Activated CD8-positive, alpha-beta memory T cell treated with anti-CD3 and anti-CD28 coated beads for 24 hours (primary cell): ENCODE measurements around the gene PLA2G2C.

Source experiments
- DNase-seq: peaks from one replicate; pipeline ENCODE4 v3.0.0-alpha.2; 2020

The PLA2G2C gene

GRCh38 chr1:20183035-20183434, 3.3 kb downstream of the PLA2G2C start:
- no peak for DNase-seq

GRCh38 chr1:20182415-20182814, 3.9 kb downstream of the PLA2G2C start:
- no peak for DNase-seq

- DNase-seq, result no peak
Observed at GRCh38 chr1:20180844-20181207, 5.5 kb downstream of the PLA2G2C start.

GRCh38 chr1:20180129-20180843, 6.0 kb downstream of the PLA2G2C start:
- no peak for DNase-seq

GRCh38 chr1:20179371-20180128, 6.8 kb downstream of the PLA2G2C start:
- no peak for DNase-seq

GRCh38 chr1:20178634-20179370, 7.5 kb downstream of the PLA2G2C start:
- DNase-seq, result no peak

GRCh38 chr1:20174937-20175666, 11.2 kb downstream of the PLA2G2C start:
- DNase-seq, result no peak

GRCh38 chr1:20172033-20172590, 14.2 kb downstream of the PLA2G2C start:
- DNase-seq, result no peak

GRCh38 chr1:20169932-20170331, 16.4 kb downstream of the PLA2G2C start:
- no peak for DNase-seq

- no peak for DNase-seq
Observed at GRCh38 chr1:20168564-20169491, 17.5 kb downstream of the PLA2G2C start.

GRCh38 chr1:20167126-20167525, 19.2 kb downstream of the PLA2G2C start:
- DNase-seq, result no peak

GRCh38 chr1:20166051-20166450, 20.3 kb downstream of the PLA2G2C start:
- DNase-seq, result no peak

GRCh38 chr1:20165522-20165951, 20.8 kb downstream of the PLA2G2C start:
- no peak for DNase-seq

- no peak for DNase-seq
Observed at GRCh38 chr1:20164694-20165202, 21.6 kb downstream of the PLA2G2C start.

- no peak for DNase-seq
Observed at GRCh38 chr1:20160034-20160433, 26.3 kb downstream of the PLA2G2C start.

- DNase-seq, result no peak
Observed at GRCh38 chr1:20158358-20159070, 27.8 kb downstream of the PLA2G2C start.

GRCh38 chr1:20154301-20154831, 32.0 kb downstream of the PLA2G2C start:
- DNase-seq, result no peak

GRCh38 chr1:20153000-20153418, 33.3 kb downstream of the PLA2G2C start:
- no peak for DNase-seq

- no peak for DNase-seq
Observed at GRCh38 chr1:20152599-20152930, 33.8 kb downstream of the PLA2G2C start.

- DNase-seq, result peak; percentile 93
Observed at GRCh38 chr1:20151906-20152598, 34.3 kb downstream of the PLA2G2C start.
